SKM-1 treated with dmso at 0.1 percent for 144 hours (cell line): ENCODE results near the gene ZNF311.
"Not testable (repeated sequence)": the region's sequence is repeated elsewhere in the genome, so short reads cannot be mapped to it uniquely, and the experiment has no call there.

Source experiments
- DNase-seq: peaks from one replicate; lab custom pipeline; 2025; ENCODE audit not compliant: unreplicated experiment; lab: John Stamatoyannopoulos, UW

Gene ZNF311

DNA sequence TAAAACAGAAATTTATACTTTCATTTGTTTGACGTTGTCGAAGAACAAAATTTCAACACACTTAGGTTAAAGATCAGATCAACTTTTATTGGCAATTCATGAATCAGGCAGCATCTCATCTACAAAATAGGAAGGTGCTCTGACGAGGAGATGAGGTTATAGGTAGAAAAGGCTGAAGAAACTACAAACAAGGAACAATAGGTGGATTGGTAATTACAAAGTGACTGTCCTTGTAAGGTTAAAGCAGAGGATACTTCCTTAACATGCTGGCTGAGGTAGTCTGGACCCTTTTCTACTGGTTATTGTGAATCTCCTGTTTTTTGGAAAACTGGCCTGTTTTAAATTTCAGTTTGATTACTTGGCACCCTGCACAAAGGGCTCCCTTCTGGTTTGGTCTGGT, 48.8 kb downstream of the ZNF311 start:
- DNase-seq = no peak

DNA sequence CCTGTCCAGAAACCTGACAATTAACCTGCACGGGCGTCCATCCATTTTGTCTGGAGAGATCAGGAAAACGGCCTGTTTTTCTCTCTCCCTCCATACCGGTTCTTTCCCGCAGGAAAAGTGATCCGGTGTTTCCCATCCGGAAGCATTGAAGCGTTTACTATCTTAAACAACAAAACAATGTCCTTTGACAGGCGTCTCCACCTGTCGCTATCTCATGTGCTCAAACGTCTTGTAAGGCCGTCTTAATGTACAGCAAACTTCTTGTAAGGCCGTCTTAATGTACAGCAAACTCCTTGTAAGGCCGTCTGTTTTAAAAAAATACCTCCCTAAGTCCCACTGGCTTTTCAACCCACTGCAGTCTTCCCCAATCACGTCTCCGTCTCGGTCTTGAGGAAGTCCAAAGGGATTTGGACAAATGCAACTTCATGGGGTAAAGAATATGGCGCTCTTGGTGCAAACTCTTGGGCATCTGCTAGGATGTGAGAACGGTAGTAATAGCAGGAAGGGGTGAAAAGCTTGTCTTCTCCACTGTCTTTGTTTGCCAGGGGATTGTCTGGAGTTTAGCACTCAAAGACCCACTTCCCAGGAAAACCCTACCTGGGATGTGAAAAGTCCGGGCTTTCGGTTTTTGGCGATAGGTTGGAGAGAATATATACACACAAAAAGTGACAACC, 51.4 kb downstream of the ZNF311 start:
- DNase-seq = no peak

DNA sequence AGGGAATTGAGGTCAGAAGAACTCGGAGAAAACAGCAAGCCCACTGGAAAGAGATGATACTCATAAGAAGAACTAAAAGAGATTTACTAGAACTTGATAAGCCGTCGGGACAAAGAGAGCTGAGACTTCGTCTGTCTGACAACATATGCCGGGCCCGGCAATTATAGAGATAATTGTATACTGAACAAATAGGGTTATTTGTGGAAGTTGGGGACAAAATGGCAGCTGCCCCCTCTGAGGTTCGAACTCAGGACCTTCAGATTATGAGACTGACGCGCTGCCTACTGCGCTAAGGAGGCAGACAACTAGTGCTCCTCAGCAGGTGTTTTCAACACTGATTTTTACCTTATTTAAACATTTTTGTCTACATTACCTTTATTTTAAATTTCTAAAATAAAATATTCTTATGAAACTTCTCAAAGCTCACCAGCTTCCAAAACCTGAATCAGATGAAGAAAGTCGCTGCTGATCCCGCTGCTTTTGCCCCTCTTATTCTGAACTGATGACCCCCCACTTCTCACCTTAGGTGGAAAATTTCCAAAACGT, 52.0 kb downstream of the ZNF311 start:
- no peak for DNase-seq

DNA sequence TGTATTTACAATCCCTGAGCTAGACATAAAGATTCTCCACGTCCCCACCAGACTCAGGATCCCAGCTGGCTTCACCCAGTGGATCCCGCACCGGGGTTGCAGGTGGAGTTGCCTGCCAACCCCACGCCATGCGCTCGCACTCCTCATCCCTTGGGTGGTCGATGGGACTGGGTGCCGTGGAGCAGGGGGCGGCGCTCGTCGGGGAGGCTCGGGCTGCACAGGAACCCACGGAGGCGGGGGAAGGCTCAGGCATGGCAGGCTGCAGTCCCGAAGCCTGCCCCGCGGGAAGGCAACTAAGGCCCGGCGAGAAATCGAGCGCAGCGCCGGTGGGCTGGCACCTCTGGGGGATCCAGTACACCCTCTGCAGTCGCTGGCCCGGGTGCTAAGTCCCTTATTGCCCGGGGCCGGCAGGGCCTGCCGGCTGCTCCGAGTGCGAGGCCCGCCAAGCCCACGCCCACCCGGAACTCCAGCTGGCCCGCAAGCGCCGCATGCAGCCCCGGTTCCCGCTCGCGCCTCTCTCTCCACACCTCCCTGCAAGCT, 55.4 kb downstream of the ZNF311 start:
- not testable (repeated sequence) for DNase-seq

DNA sequence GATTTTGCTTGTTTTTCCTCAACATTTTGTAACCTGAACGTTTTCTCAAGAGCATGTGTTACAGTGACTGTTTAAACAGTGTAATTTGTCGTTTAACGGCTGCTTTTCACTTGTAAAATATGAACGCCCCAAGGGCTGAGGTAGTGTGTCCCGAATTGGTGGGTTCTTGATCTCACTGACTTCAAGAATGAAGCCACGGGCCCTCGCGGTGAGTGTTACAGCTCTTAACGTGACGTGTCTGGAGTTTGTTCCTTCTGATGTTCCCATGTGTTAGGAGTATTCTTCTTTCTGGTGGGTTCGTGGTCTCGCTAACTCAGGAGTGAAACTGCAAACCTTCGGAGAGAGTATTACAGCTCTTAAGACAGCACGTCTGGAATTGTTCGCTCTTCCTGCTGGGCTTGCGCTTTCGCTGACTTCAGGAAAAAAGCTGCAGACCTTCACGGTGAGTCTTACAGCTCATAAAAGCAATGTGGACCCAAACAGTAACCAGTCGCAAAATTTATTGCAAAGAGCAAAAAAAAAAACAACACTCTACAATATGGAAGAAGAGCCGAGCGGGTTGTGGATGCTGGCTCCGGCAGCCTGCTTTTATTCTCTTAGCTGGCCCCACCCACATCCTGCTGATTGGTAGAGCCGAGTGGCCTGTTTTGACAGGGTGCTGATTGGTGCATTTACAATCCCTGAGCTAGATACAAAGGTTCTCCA, 56.2 kb downstream of the ZNF311 start:
- DNase-seq = no peak

DNA sequence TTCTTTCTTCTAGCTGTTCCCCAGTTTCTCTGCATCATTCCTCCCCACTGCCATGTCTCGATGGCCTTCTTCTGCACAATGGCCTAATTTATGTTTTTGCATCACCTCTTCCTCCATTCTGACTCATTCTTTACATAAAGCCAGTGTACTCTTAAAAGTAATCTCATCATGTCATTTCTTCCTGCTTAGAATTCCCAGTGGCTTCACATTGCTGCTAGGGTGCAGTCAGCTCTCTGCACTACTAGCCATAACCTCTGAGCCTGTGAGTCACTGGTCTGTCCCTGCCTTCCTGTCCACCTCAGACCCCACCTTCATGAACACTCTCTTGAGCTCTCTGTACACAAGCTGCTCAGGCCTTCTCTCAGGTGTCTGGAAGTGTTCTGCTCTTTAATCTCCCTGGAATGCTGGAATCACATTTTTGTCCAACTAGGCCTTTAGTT, 57.3 kb downstream of the ZNF311 start:
- DNase-seq = no peak

DNA sequence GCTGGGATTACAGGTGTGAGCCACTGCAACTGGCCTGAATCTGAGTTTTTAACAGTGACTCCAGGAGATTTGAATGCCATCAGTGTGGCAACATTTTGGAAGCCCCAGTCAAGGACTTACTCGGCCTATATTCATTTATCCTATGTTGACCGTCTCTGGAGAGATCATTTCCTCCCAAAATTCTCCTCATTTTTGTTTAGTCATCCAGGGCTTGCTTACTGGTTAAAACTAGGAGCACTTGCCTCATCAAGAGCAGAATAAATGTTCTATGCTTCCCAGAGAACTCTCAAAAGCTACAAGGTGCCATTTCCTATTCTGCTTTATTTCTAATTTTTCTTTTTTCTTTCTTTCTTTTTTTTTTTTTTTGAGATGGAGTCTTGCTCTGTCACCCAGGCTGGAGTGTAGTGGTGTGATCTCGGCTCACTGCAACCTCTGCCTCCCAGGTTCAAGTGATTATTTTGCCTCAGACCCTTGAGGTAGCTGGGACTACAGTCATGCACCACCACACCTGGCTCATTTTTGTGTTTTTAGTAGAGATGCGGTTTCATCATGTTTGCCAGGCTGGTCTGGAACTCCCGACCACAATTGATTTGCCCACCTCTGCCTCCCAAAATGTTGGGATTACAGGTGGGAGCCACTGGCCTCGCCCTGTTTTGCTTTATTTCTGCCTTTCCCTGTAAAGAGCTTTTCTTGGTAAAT, 57.9 kb downstream of the ZNF311 start:
- no peak for DNase-seq

DNA sequence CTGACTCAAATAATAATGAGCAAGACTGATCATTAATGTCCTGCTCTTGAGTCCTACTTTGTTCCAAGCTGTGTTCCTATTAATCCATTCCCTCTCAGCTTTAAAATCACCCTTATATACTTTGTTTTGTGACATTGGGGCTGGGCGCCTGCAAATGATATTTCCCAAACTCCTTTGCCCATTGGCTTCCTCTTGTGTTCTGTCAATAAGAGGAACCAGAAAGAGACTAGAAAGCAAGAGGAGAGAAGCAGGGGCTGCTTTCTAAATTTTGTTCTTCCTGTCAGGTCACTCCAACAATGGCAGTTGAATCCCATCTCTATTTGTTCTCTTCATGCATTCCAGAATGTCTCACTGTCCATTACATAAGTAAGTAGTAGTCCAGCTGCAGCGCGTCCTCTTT, 59.8 kb downstream of the ZNF311 start:
- DNase-seq = peak; percentile 54
